H9 (cell line): ENCODE data around the gene DSC2. TPM values are rescaled to one million over a fixed set of nuclear protein-coding genes. Genes with fewer than 3 reads are reported as not detected.

Source experiments
- DNase-seq: peaks from one replicate; pipeline ENCODE4 v3.0.0-alpha.2; 2017
- H2AFZ ChIP-seq: one replicate; pipeline ENCODE4 v1.6.1; 2013; ENCODE audit warnings: mild to moderate bottlenecking, low read length, control low read depth, moderate library complexity
- H2AK5ac ChIP-seq: 2 replicates; pipeline ENCODE4 v1.6.1; 2013; ENCODE audit warnings: low read length, control low read depth, mixed read lengths; ENCODE audit not compliant: insufficient read length
- H2BK120ac ChIP-seq: one replicate; pipeline ENCODE4 v1.6.1; 2013; ENCODE audit warnings: low read depth, mild to moderate bottlenecking, low read length, control low read depth, inconsistent platforms; ENCODE audit not compliant: poor library complexity, severe bottlenecking
- H2BK12ac ChIP-seq: 2 replicates; pipeline ENCODE4 v1.6.1; 2013; ENCODE audit warnings: low read length, control low read depth, mixed read lengths, low read depth; ENCODE audit not compliant: insufficient read length
- H2BK15ac ChIP-seq: 2 replicates; pipeline ENCODE4 v1.6.1; 2013; ENCODE audit warnings: low read depth, low read length, control low read depth
- H2BK20ac ChIP-seq: one replicate; pipeline ENCODE4 v1.6.1; 2013; ENCODE audit warnings: low read depth, mild to moderate bottlenecking, low read length, control low read depth, inconsistent platforms; ENCODE audit not compliant: poor library complexity, severe bottlenecking
- H2BK5ac ChIP-seq: 2 replicates; pipeline ENCODE4 v1.6.1; 2013; ENCODE audit warnings: low read length, control low read depth, mixed read lengths; ENCODE audit not compliant: insufficient read length
- H3K14ac ChIP-seq: 2 replicates; pipeline ENCODE4 v1.6.1; 2013; ENCODE audit warnings: low read length, control low read depth; ENCODE audit not compliant: insufficient read depth
- H3K18ac ChIP-seq: 2 replicates; pipeline ENCODE4 v1.6.1; 2013; ENCODE audit warnings: low read depth, mild to moderate bottlenecking, mixed read lengths, low read length, control low read depth; ENCODE audit not compliant: insufficient read length
- H3K23ac ChIP-seq: 2 replicates; pipeline ENCODE4 v1.6.1; 2013; ENCODE audit warnings: low read length, control low read depth, mixed read lengths, low read depth; ENCODE audit not compliant: insufficient read length
- H3K23me2 ChIP-seq: 2 replicates; pipeline ENCODE4 v1.6.1; 2013; ENCODE audit warnings: low read depth, mild to moderate bottlenecking, mixed read lengths, low read length, control low read depth; ENCODE audit not compliant: insufficient read length, poor library complexity, severe bottlenecking
- H3K27ac ChIP-seq: 2 replicates; pipeline ENCODE4 v1.5.1; 2013; ENCODE audit warnings: low read length, control low read depth, mixed read lengths, low read depth; ENCODE audit not compliant: insufficient read length
- H3K27me3 ChIP-seq: 2 replicates; pipeline ENCODE4 v1.6.1; 2013; ENCODE audit warnings: low read length, control low read depth, inconsistent platforms; ENCODE audit not compliant: insufficient read depth
- H3K4ac ChIP-seq: 2 replicates; pipeline ENCODE4 v1.6.1; 2013; ENCODE audit warnings: low read depth, mild to moderate bottlenecking, control low read depth, inconsistent platforms, low read length, moderate library complexity
- H3K4me1 ChIP-seq: 2 replicates; pipeline ENCODE4 v1.6.1; 2013; ENCODE audit warnings: low read length, control low read depth, inconsistent platforms; ENCODE audit not compliant: insufficient read depth
- H3K4me2 ChIP-seq: 2 replicates; pipeline ENCODE4 v1.6.1; 2013; ENCODE audit warnings: low read length, control low read depth, mixed read lengths; ENCODE audit not compliant: insufficient read length, insufficient read depth
- H3K56ac ChIP-seq: 2 replicates; pipeline ENCODE4 v1.6.1; 2013; ENCODE audit warnings: low read depth, mild to moderate bottlenecking, mixed read lengths, low read length, control low read depth; ENCODE audit not compliant: insufficient read length
- H3K79me1 ChIP-seq: 2 replicates; pipeline ENCODE4 v1.6.1; 2013; ENCODE audit warnings: low read depth, mild to moderate bottlenecking, moderate library complexity, low read length, control low read depth, inconsistent platforms; ENCODE audit not compliant: insufficient read depth, poor library complexity, severe bottlenecking
- H3K79me2 ChIP-seq: 2 replicates; pipeline ENCODE4 v1.6.1; 2013; ENCODE audit warnings: low read length, control low read depth, inconsistent platforms; ENCODE audit not compliant: insufficient read depth
- H3K9ac ChIP-seq: 2 replicates; pipeline ENCODE4 v1.6.1; 2013; ENCODE audit warnings: low read length, control low read depth, mixed read lengths; ENCODE audit not compliant: insufficient read length; ENCODE audit errors: extremely low read depth
- H3K9me3 ChIP-seq: one replicate; pipeline ENCODE4 v1.6.1; 2013; ENCODE audit warnings: low read depth, low read length, inconsistent platforms; ENCODE audit not compliant: control insufficient read depth
- H3T11ph ChIP-seq: one replicate; pipeline ENCODE4 v1.6.1; 2013; ENCODE audit warnings: mild to moderate bottlenecking, low read length, control low read depth, inconsistent platforms
- H4K20me1 ChIP-seq: one replicate; pipeline ENCODE4 v1.6.1; 2013; ENCODE audit not compliant: control insufficient read depth, insufficient read length, insufficient read depth
- H4K5ac ChIP-seq: 2 replicates; pipeline ENCODE4 v1.6.1; 2013; ENCODE audit warnings: low read depth, mild to moderate bottlenecking, mixed read lengths, low read length, control low read depth; ENCODE audit not compliant: insufficient read length
- H4K8ac ChIP-seq: replicated peaks from 2 replicates; pipeline ENCODE4 v1.6.1; 2013; ENCODE audit warnings: low read length, control low read depth, mixed read lengths, low read depth; ENCODE audit not compliant: insufficient read length
- H4K91ac ChIP-seq: 2 replicates; pipeline ENCODE4 v1.6.1; 2013; ENCODE audit warnings: low read depth, mild to moderate bottlenecking, moderate library complexity, mixed read lengths, low read length, control low read depth; ENCODE audit not compliant: insufficient read length
- H3K27ac Mint-ChIP-seq, 3 experiments: 2 replicates in 2 of 3; 3 replicates in 1 of 3; pipeline ENCODE4 v1.8.0; 2020 to 2021; ENCODE audit warnings: mixed read lengths in 3 of 3, mild to moderate bottlenecking in 1 of 3, moderate library complexity in 1 of 3
- H3K27me3 Mint-ChIP-seq: 2 replicates; pipeline ENCODE4 v1.8.0; 2021; ENCODE audit warnings: low read depth, mild to moderate bottlenecking, moderate library complexity, mixed read lengths
- H3K36me3 Mint-ChIP-seq, 3 experiments: 2 replicates in 2 of 3; 3 replicates in 1 of 3; pipeline ENCODE4 v1.8.0; 2020 to 2021; ENCODE audit warnings: low read depth in 3 of 3, mixed read lengths in 3 of 3; ENCODE audit not compliant: insufficient read depth in 1 of 3
- H3K4me1 Mint-ChIP-seq, 2 experiments: 2 replicates each; pipeline ENCODE4 v1.8.0; 2020; ENCODE audit warnings: mixed read lengths in 2 of 2
- H3K4me3 Mint-ChIP-seq, 2 experiments: 2 replicates in 1 of 2; 3 replicates in 1 of 2; pipeline ENCODE4 v1.8.0; 2020 to 2021; ENCODE audit warnings: mild to moderate bottlenecking in 2 of 2, mixed read lengths in 2 of 2, moderate library complexity in 1 of 2
- H3K9me3 Mint-ChIP-seq, 2 experiments: 2 replicates in 1 of 2; 3 replicates in 1 of 2; pipeline ENCODE4 v1.8.0; 2020; ENCODE audit warnings: mild to moderate bottlenecking in 2 of 2, mixed read lengths in 2 of 2, moderate library complexity in 1 of 2
- CTCF ChIP-seq: fragments of 200-600 bp; sonication (generic); conservative IDR thresholded peaks from 3 replicates; pipeline ENCODE4 v1.8.0; 2021; ENCODE audit warnings: antibody characterized with exemption, mild to moderate bottlenecking
- WGBS: extraction: QIAGEN DNeasy Blood & Tissue Kit; methylation state at CpG from one replicate; pipeline ENCODE4 v1.1.7; 2013; ENCODE audit warnings: missing lambda C conversion rate, low lambda C conversion rate, mixed read lengths; ENCODE audit not compliant: insufficient read length; ENCODE audit errors: extremely low coverage; 5-methylcytosine and 5-hydroxymethylcytosine counted together
- total RNA-seq: library from RNA; stranded (reverse); gene quantifications from 2 replicates; pipeline ENCODE4 v1.2.1, GENCODE V29; 2021

Gene DSC2
- total RNA-seq, 1 experiment from 2014 or later = 26.1 TPM

GRCh38 chr18:31048216-31048615, 54.0 kb downstream of the DSC2 start:
- Histone ChIP-seq H2BK120ac (no peak overlapping the region), H4K8ac (no peak overlapping the region), H3K18ac (no peak overlapping the region), H2BK5ac (no peak overlapping the region), H2BK15ac (no peak overlapping the region), H3K23me2 (no peaks in the 10 kb centered on the region), H3K56ac (no peak overlapping the region), H3K14ac (no peak overlapping the region), H2AK5ac (no peak overlapping the region), H3K4me2 (no peak overlapping the region), H4K5ac (no peak overlapping the region), H2BK20ac (no peak overlapping the region), H3K23ac (no peak overlapping the region), H3K4me1 (peaks cover 3% of the 10 kb centered on the region; the same call in 1 of the 2 replicates), H3K27me3 (peaks cover 14% of the 10 kb centered on the region), H3K4ac (no peak overlapping the region), H2AFZ (no peak overlapping the region), H3K27ac (no peak overlapping the region), H3K9me3 (no peaks in the 10 kb centered on the region), H3K79me1 (no peaks in the 10 kb centered on the region), H3K9ac (no peak overlapping the region), H3T11ph (no peak overlapping the region), H4K20me1 (no peaks in the 10 kb centered on the region), H3K79me2 (no peaks in the 10 kb centered on the region), H4K91ac (no peak overlapping the region), H2BK12ac (no peak overlapping the region)
- WGBS = no CpG with 5 or more reads among the region's 2 CpGs
- Mint-ChIP-seq H3K4me3 (no peak overlapping the region), H3K36me3 (peaks cover 0 to 8% (median 0%) of the 10 kb centered on the region in 3 experiments; a peak in 3 of 7 replicates), H3K27ac (no peak overlapping the region), H3K4me1 (peaks cover 3 to 6% of the 10 kb centered on the region in 2 experiments), H3K9me3 (peaks cover 0 to 3% of the 10 kb centered on the region in 2 experiments; a peak in 1 of 5 replicates), H3K27me3 (peaks cover 49% of the 10 kb centered on the region)
- no peak for TF ChIP-seq CTCF
- no peak for DNase-seq
